ENCODE measurements around the gene CTNNBL1.

The CTNNBL1 gene

DNA sequence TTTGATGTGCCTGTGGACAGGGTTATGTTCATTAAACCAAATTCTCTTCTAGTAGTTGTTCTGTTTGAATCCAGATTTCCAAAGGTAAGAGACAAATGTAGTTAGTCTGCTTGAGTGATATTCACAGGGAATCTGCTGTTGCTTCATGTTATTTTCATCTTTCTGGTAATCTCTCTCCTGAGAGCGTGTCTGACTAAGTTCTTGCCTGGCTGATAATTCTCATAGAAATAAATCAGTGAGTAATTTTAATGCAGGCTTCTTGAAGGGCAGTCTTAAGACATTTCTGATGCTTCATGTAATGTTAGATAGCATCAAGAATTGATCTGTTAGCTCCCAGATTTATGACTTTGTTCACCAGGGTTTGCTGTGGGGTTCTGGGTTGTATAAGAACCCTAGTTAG is 54.2 kb downstream of the CTNNBL1 start:
- H3K9ac ChIP-seq: no peak overlapping the region
- no peaks in the 10 kb centered on the region for H3K27me3 ChIP-seq (ENCODE audit: control insufficient read depth, insufficient read depth, low read length)
- H2AFZ ChIP-seq: no peak overlapping the region
- H3K4me1 ChIP-seq: peaks cover 52% of the 10 kb centered on the region
- H3K9me3 ChIP-seq (ENCODE audit: control insufficient read depth, low read length): no peaks in the 10 kb centered on the region
- no peak overlapping the region for H3K4me2 ChIP-seq (ENCODE audit: low read length)
- TF ChIP-seq, protein P1, sequence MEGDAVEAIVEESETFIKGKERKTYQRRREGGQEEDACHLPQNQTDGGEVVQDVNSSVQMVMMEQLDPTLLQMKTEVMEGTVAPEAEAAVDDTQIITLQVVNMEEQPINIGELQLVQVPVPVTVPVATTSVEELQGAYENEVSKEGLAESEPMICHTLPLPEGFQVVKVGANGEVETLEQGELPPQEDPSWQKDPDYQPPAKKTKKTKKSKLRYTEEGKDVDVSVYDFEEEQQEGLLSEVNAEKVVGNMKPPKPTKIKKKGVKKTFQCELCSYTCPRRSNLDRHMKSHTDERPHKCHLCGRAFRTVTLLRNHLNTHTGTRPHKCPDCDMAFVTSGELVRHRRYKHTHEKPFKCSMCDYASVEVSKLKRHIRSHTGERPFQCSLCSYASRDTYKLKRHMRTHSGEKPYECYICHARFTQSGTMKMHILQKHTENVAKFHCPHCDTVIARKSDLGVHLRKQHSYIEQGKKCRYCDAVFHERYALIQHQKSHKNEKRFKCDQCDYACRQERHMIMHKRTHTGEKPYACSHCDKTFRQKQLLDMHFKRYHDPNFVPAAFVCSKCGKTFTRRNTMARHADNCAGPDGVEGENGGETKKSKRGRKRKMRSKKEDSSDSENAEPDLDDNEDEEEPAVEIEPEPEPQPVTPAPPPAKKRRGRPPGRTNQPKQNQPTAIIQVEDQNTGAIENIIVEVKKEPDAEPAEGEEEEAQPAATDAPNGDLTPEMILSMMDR (IDR thresholded peaks at IDR 0.05): no peak
- no peak overlapping the region for H3K4me3 ChIP-seq (ENCODE audit: low read depth, low read length)
- H3K36me3 ChIP-seq (ENCODE audit: control insufficient read depth, insufficient read depth, low read length): no peaks in the 10 kb centered on the region
- H3K79me2 ChIP-seq: no peaks in the 10 kb centered on the region
- H3K27ac ChIP-seq: peak overlapping the region; percentile 88

DNA sequence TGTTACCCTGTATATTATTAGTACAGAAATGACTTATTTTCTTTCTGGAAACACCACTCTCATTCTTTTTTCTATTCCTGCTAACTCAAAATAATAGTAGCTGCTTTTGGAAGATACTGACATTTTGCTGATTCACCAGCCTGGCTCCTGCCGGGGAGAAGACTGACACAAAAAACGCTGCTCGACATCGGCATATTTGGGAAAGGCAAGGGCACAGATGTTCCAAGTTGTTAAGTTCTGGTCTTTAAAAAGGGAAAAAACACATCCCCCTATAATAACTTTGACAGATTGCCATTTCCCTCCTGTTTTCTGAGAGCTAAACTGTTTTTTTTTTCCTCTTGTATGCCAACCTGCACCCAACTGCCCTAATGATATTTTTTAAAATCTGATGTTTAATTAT is 55.4 kb downstream of the CTNNBL1 start:
- Histone ChIP-seq H2AFZ (no peak overlapping the region), H3K9ac (no peak overlapping the region), H3K36me3 (ENCODE audit: control insufficient read depth, insufficient read depth, low read length) (no peaks in the 10 kb centered on the region), H3K9me3 (ENCODE audit: control insufficient read depth, low read length) (no peaks in the 10 kb centered on the region), H3K27me3 (ENCODE audit: control insufficient read depth, insufficient read depth, low read length) (no peaks in the 10 kb centered on the region), H3K4me1 (peaks cover 48% of the 10 kb centered on the region), H3K27ac (peak overlapping the region; percentile 88), H3K4me3 (ENCODE audit: low read depth, low read length) (no peak overlapping the region), H3K4me2 (ENCODE audit: low read length) (no peak overlapping the region), H3K79me2 (no peaks in the 10 kb centered on the region)
- TF ChIP-seq, protein P1 (IDR thresholded peaks at IDR 0.05): no peak

DNA sequence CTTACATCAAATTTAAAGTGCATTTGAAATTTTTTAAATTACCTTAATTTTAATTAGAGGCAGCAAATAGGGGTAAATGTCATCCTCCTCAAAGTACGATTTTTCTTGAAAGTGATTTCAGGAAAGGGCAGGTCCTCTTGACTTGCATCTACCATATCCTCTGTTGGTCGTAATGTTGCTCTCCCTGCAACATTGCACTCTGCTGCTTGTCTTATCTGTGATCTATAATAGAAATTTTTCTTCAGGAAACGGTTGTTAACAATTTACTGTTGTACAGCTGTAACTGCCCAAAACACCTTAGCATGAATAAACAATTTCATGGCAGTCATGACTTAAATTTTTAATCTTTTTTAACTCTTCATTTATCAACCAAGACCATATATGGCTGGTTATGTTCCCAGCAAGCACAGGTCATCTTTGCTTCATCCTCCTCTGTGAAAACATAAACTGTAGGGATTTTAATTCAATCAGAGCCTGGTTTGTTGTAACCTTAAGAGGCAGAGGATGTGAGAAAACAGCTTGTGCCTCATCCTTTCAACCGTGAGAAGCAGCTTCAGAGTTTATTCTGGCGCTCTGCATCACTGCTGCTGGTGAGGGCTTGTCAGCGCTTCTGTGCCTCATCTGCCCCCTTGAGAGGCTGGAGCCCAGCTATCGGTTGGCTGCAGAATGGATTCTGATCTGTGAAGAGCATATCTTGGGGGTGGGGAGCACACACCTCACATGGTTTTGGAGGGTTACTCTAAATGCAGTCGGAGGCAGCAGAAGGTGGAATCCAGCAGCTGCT is 56.0 kb downstream of the CTNNBL1 start:
- Histone ChIP-seq H3K36me3 (ENCODE audit: control insufficient read depth, insufficient read depth, low read length) (no peaks in the 10 kb centered on the region), H3K79me2 (no peaks in the 10 kb centered on the region), H2AFZ (peak overlapping the region; percentile 14), H3K27me3 (ENCODE audit: control insufficient read depth, insufficient read depth, low read length) (no peaks in the 10 kb centered on the region), H3K9ac (no peak overlapping the region), H3K27ac (peak overlapping the region; percentile 88), H3K9me3 (ENCODE audit: control insufficient read depth, low read length) (no peaks in the 10 kb centered on the region), H3K4me2 (ENCODE audit: low read length) (no peak overlapping the region), H3K4me3 (ENCODE audit: low read depth, low read length) (no peak overlapping the region), H3K4me1 (peaks cover 48% of the 10 kb centered on the region)
- TF ChIP-seq, protein P1 (IDR thresholded peaks at IDR 0.05): no peak

DNA sequence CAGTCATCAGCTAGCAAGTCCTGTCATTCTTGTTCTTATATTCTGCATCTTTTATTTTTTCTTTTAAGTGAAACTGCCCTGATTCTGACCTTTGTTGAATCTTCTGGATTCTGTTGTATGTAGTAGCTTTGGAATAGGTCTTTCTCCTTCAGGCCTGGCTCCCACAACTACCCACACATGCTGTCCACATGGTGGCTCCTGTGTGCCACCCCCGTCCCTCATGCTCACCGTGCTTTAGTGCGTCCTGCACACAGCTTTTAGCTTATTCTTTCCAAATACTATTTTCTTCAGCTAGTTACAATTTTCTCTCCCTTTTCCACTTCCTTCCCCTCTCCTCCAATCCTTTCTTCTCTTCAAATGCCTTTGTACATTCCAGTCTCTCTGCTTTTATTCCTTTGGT is 61.8 kb downstream of the CTNNBL1 start:
- no peak overlapping the region for H3K4me3 ChIP-seq (ENCODE audit: low read depth, low read length)
- no peaks in the 10 kb centered on the region for H3K36me3 ChIP-seq (ENCODE audit: control insufficient read depth, insufficient read depth, low read length)
- no peaks in the 10 kb centered on the region for H3K27me3 ChIP-seq (ENCODE audit: control insufficient read depth, insufficient read depth, low read length)
- no peak overlapping the region for H3K4me2 ChIP-seq (ENCODE audit: low read length)
- no peak overlapping the region for H3K27ac ChIP-seq
- no peak overlapping the region for H3K9ac ChIP-seq
- TF ChIP-seq, protein P1 (IDR thresholded peaks at IDR 0.05): peak; percentile 45
- no peak overlapping the region for H2AFZ ChIP-seq
- H3K79me2 ChIP-seq: peaks cover 5% of the 10 kb centered on the region
- H3K9me3 ChIP-seq (ENCODE audit: control insufficient read depth, low read length): no peaks in the 10 kb centered on the region
- peaks cover 19% of the 10 kb centered on the region for H3K4me1 ChIP-seq

DNA sequence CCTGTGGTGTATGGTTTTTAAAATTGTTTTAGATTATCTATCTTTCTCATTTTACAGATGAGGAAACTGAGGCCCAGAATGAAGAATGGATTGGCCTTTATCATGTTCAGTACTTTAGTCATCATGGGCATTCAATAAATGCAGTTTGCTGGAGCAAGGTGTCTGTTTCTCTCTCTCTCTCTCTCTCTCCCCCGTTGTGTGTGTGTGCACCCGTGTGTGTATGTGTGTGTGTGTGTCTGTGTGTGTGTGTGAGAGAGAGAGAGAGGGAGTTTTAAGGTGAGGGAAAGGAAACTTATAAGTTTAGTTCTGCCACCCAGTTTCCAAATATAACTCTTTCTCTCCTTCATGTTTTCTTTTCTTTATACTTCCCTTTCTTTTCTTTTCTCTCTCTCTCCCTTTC is 62.4 kb downstream of the CTNNBL1 start:
- H3K4me2 ChIP-seq (ENCODE audit: low read length): no peak overlapping the region
- H3K4me1 ChIP-seq: peaks cover 15% of the 10 kb centered on the region
- H3K9ac ChIP-seq: no peak overlapping the region
- H2AFZ ChIP-seq: no peak overlapping the region
- peaks cover 5% of the 10 kb centered on the region for H3K79me2 ChIP-seq
- no peaks in the 10 kb centered on the region for H3K27me3 ChIP-seq (ENCODE audit: control insufficient read depth, insufficient read depth, low read length)
- no peak overlapping the region for H3K4me3 ChIP-seq (ENCODE audit: low read depth, low read length)
- H3K27ac ChIP-seq: no peak overlapping the region
- no peaks in the 10 kb centered on the region for H3K9me3 ChIP-seq (ENCODE audit: control insufficient read depth, low read length)
- no peaks in the 10 kb centered on the region for H3K36me3 ChIP-seq (ENCODE audit: control insufficient read depth, insufficient read depth, low read length)
- TF ChIP-seq, protein P1 (IDR thresholded peaks at IDR 0.05): no peak
